Colonic mucosa (tissue), 4 donors: Measurements from ENCODE around the gene DAPK1. TPM values are rescaled to one million over a fixed set of nuclear protein-coding genes. Genes with fewer than 3 reads are reported as not detected.

Experiments used
- DNase-seq: peaks from one replicate; pipeline ENCODE4 v3.0.0-alpha.2; 2020
- H3K27ac ChIP-seq: fragments of 200-600 bp; one replicate; pipeline ENCODE4 v1.8.0; 2021
- H3K27me3 ChIP-seq: fragments of 200-600 bp; one replicate; pipeline ENCODE4 v1.8.0; 2021
- H3K36me3 ChIP-seq: fragments of 200-600 bp; one replicate; pipeline ENCODE4 v1.8.0; 2021
- H3K4me1 ChIP-seq: fragments of 200-600 bp; one replicate; pipeline ENCODE4 v1.8.0; 2021; ENCODE audit warnings: mild to moderate bottlenecking
- H3K4me3 ChIP-seq: fragments of 200-600 bp; one replicate; pipeline ENCODE4 v1.8.0; 2021
- H3K9ac ChIP-seq, 2 donors: one replicate each; pipeline ENCODE4 v1.7.0; 2013; ENCODE audit warnings: control low read depth in 2 of 2, low read depth in 2 of 2, low read length in 2 of 2
- H3K9me3 ChIP-seq: fragments of 200-600 bp; one replicate; pipeline ENCODE4 v1.8.0; 2021
- intact Hi-C: fragments of 100-400 bp; cut with DNase I; formaldehyde crosslinking; loops from one replicate; pipeline ENCODE4 v1.14.1; 2022
- total RNA-seq, 2 donors: library from RNA; stranded (reverse); fragmentation: NEBNext Ultra II Directional in 1 of 2; extraction: Animal tissue kit (Norgen Biotek cat#: 25700) in 1 of 2; gene quantifications; one replicate each; pipeline ENCODE4 v1.2.1, GENCODE V29; 2021
- TF ChIP-seq, protein P1 (sequence below): fragments of 200-600 bp; IDR thresholded peaks from one replicate; pipeline ENCODE4 v1.8.0; 2022; ENCODE audit warnings: antibody characterized with exemption, mild to moderate bottlenecking
- donor health status: healthy.
- donor health status: DM: no; HTN: no; CAD: no.
- donor health status: DM: no; HTN: no; CAD: no.

The DAPK1 gene
- total RNA-seq, 2 donors from 2014 or later: 7.9 to 17.5 TPM

DNA sequence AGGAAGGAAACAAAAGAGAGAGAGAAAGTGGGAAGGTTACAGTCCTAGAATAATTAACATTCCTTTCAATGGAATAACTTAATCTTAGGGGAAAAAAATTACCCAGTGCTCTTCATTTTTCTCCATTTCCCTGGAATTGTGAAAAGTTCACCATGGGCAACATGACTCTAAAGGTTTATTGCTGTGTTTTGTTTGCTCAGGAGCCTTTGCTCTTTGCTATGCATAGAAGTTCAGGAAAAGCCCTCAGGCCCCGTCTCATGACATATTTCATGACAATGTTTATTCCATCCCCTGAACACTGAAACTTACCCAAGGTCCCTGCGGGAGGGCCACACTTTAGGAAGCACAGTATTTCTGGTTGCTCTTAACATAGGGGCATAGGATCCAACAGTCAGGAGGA, 218.5 kb downstream of the DAPK1 start:
- Histone ChIP-seq H3K9ac (no peak overlapping the region), H3K36me3 (no peaks in the 10 kb centered on the region), H3K27me3 (no peaks in the 10 kb centered on the region), H3K4me1 (no peaks in the 10 kb centered on the region), H3K27ac (no peak overlapping the region), H3K4me3 (no peak overlapping the region), H3K9me3 (no peaks in the 10 kb centered on the region)
- TF ChIP-seq, protein P1, sequence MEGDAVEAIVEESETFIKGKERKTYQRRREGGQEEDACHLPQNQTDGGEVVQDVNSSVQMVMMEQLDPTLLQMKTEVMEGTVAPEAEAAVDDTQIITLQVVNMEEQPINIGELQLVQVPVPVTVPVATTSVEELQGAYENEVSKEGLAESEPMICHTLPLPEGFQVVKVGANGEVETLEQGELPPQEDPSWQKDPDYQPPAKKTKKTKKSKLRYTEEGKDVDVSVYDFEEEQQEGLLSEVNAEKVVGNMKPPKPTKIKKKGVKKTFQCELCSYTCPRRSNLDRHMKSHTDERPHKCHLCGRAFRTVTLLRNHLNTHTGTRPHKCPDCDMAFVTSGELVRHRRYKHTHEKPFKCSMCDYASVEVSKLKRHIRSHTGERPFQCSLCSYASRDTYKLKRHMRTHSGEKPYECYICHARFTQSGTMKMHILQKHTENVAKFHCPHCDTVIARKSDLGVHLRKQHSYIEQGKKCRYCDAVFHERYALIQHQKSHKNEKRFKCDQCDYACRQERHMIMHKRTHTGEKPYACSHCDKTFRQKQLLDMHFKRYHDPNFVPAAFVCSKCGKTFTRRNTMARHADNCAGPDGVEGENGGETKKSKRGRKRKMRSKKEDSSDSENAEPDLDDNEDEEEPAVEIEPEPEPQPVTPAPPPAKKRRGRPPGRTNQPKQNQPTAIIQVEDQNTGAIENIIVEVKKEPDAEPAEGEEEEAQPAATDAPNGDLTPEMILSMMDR: no peak
- intact Hi-C loops: no loop called here
- DNase-seq: no peak

DNA sequence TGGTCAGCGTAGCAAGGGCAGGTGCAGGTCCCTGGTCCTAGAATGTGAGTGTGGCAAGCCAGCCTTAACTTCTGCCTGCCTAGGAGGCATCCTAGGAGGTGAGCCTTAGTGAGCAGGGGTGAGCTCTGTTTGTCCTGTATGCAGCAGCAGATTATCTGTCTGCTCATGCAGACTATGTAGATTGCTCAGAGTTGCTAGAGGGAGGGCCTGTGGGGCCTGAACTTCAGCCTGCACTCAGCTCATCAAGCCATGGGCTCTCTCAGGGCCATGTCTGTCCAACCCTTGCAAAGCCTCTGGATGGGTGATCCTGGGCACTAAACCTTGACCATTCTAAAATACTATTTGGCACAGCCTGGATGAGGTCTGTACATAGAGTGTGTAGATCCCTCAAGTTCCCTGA, 219.8 kb downstream of the DAPK1 start:
- Histone ChIP-seq H3K27me3 (no peaks in the 10 kb centered on the region), H3K4me3 (no peak overlapping the region), H3K27ac (no peak overlapping the region), H3K9ac (no peak overlapping the region), H3K4me1 (no peaks in the 10 kb centered on the region), H3K9me3 (no peaks in the 10 kb centered on the region), H3K36me3 (no peaks in the 10 kb centered on the region)
- TF ChIP-seq, protein P1: no peak
- intact Hi-C loops: no loop called here
- no peak for DNase-seq

GRCh38 chr9:87718231-87718630, 220.6 kb downstream of the DAPK1 start:
- intact Hi-C loops: no loop called here
- Histone ChIP-seq H3K9ac (no peak overlapping the region), H3K27me3 (no peaks in the 10 kb centered on the region), H3K4me1 (no peaks in the 10 kb centered on the region), H3K4me3 (no peak overlapping the region), H3K36me3 (no peaks in the 10 kb centered on the region), H3K9me3 (no peaks in the 10 kb centered on the region), H3K27ac (no peak overlapping the region)
- TF ChIP-seq, protein P1: no peak
- no peak for DNase-seq

DNA sequence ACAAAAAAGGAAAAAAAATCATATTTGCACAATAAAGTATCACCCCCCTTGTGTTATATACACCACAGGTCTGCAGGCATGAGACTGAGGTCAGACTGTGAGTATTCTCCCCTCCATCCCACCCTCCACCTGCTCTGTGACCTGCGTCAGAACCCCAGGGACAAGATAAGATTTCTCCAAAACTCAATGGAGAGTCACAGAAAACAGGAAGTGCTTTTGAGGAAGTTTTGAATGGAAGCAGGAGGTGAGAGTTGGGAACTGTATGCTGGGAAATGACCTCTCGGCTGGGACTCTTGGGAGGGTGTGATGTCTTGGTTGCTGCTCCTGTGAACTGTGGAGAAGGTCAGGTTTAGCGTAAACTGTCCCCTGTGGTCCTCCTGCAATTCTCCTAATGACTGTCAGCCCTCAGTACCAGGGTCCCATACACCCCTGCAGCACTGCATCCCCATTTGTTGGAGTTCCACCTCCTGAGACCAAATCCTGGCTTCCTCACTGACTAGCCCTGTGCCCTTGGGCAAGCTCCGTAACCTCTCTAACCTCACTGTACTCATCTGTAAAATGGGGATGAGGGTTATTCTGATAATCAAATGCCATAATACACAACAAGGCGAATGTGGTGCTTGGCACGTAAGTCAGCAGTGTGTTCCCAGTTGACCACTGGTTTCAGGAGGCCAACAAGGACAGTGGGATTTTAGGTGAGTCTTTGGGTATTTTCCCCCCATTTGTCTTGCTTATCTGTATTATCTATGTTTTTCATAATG, 221.4 kb downstream of the DAPK1 start:
- Histone ChIP-seq H3K27ac (no peak overlapping the region), H3K9me3 (no peaks in the 10 kb centered on the region), H3K36me3 (no peaks in the 10 kb centered on the region), H3K4me1 (no peaks in the 10 kb centered on the region), H3K27me3 (no peaks in the 10 kb centered on the region), H3K4me3 (no peak overlapping the region), H3K9ac (no peak overlapping the region)
- TF ChIP-seq, protein P1: no peak
- no peak for DNase-seq
- intact Hi-C loops: no loop called here

DNA sequence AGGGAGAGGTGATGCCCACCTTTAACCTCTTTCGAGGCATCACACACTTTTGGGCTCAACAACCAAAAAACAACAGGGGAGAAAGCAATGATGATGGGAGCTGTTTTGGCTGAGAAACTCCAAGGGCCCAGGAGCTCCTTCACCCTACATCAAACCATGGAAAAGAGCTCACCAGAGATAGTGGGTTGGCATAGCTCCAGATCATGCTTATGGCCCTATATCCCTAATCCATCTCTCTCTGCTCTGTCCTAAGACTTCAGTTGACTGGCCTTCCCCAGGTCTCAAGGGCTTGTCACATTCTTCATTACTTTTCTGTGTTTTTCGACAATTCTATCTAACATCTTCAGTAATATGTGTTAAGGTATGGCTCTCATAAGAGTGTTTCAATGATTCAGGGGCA, 222.5 kb downstream of the DAPK1 start:
- Histone ChIP-seq H3K4me3 (no peak overlapping the region), H3K4me1 (peaks cover under 1% of the 10 kb centered on the region), H3K9me3 (no peaks in the 10 kb centered on the region), H3K27me3 (no peaks in the 10 kb centered on the region), H3K36me3 (no peaks in the 10 kb centered on the region), H3K27ac (no peak overlapping the region), H3K9ac (no peak overlapping the region)
- DNase-seq: no peak
- intact Hi-C loops: loop anchor here (10.0 kb wide), 1 partner anchor 775 kb away; the partner anchor contains the start of gene GAS1
- TF ChIP-seq, protein P1: no peak
